AG09319 (cell line): ENCODE data around the gene PABPN1L.

Source experiments
- DNase-seq: peaks from one replicate; pipeline ENCODE4 v3.0.0-alpha.2; 2010; ENCODE audit warnings: low read depth; ENCODE audit errors: extremely low read depth
- TF ChIP-seq, protein P1 (sequence below): IDR thresholded peaks from 2 replicates; pipeline ENCODE4 v1.5.1; 2011; ENCODE audit warnings: low read depth, mild to moderate bottlenecking, inconsistent platforms, low read length, moderate library complexity

PABPN1L gene

DNA sequence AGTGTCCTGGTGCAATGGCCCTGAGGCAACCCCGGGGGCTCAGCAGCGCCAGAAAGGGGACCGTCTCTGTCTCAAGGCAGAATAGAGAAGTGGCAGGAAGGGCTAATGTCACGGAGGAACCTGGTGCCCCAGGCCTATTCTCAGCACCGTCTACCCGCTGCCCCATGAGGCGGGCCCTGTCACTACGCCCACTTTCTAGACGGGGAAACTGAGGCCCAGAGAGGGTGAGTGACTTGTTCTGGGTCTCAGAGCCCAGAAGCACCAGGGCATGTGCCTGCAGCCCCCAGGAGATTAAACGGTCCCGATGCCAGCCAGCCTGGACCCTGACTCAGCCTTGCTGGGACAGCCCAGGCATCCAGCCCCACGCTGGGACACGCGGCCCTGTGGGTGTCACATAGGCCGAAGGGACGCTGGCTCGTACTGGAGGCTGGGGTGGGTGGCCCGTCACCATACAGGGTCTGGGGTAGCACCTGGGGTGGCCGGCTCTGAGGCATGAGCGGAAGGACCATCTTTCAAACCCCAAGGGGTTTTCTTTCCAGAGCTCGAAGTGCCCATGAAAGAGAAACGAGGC, 40.2 kb upstream of the PABPN1L start:
- no peak for DNase-seq
- TF ChIP-seq, protein P1, sequence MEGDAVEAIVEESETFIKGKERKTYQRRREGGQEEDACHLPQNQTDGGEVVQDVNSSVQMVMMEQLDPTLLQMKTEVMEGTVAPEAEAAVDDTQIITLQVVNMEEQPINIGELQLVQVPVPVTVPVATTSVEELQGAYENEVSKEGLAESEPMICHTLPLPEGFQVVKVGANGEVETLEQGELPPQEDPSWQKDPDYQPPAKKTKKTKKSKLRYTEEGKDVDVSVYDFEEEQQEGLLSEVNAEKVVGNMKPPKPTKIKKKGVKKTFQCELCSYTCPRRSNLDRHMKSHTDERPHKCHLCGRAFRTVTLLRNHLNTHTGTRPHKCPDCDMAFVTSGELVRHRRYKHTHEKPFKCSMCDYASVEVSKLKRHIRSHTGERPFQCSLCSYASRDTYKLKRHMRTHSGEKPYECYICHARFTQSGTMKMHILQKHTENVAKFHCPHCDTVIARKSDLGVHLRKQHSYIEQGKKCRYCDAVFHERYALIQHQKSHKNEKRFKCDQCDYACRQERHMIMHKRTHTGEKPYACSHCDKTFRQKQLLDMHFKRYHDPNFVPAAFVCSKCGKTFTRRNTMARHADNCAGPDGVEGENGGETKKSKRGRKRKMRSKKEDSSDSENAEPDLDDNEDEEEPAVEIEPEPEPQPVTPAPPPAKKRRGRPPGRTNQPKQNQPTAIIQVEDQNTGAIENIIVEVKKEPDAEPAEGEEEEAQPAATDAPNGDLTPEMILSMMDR: no peak

DNA sequence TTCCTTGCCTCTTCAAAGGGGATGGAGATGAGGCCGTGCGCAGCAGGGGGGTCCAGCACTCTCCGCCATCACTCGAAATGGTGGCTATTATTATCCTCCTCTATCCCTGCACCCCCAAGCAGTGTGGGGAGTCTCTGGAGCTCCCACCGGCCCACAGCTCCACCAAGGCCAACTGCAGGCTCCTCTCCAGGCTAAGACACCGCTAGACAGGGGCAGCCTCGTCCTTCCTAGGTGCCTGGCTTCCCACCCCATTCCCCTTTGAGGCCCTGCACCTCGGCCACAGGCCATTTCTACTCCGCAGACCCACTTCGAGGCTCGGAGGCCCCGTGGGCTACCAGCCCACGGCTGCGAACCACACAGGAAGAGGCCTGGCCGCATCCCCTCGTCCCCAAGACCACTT, 39.6 kb upstream of the PABPN1L start:
- TF ChIP-seq, protein P1: no peak
- DNase-seq: no peak

DNA sequence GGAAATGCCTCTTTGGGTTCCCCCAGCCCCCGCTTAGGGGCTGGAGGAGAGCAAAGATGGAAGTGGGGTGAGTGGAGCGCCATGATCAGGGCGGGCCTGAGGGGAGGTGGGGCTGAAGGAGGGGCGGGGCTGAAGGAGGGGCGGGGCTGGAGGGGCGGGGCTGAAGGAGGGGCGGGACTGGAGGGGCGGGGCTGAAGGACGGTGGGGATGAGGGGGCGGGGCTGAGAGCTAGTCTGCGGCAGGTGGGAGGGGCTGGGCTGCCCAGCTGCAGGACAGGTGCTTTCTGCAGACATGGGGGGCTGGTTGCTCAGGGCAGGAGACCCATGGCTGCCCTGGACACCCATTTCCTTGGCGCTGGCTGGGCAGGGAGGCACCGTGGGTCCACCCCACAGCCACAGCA, 39.1 kb upstream of the PABPN1L start:
- TF ChIP-seq, protein P1: no peak
- no peak for DNase-seq

DNA sequence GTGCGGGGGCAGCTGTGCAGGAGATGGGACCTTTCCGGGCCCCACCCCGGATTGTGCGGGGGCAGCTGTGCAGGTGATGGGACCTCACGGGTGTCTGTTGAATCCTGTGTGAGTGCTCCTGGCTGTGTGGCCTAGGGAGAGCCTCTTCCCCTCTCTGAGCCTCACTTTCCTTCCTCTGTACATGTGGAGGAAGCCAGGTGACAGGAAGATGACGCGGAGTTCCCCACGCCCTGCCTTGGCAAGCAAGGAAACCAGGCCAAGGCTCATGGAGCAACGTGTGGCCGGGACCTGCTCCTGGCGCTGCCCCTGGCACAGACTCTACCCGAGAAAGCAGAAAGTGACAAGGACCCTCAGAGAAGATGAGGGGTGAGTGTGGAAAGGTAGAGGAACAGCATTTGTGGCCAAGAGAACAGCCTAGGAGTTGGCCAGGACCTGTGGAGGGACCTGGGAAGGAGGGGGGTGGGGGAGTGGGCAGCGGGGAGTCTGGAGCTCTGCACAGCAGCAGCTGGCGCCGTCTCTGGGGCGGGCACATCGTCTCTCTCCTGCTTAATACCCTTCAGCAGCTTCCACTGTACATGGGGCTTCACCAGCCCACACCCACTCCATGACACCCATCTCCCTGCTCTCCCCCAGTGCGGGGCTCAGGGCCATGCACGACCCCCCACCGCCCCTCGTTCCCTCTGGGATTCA, 38.4 kb upstream of the PABPN1L start:
- DNase-seq: no peak
- TF ChIP-seq, protein P1: no peak

DNA sequence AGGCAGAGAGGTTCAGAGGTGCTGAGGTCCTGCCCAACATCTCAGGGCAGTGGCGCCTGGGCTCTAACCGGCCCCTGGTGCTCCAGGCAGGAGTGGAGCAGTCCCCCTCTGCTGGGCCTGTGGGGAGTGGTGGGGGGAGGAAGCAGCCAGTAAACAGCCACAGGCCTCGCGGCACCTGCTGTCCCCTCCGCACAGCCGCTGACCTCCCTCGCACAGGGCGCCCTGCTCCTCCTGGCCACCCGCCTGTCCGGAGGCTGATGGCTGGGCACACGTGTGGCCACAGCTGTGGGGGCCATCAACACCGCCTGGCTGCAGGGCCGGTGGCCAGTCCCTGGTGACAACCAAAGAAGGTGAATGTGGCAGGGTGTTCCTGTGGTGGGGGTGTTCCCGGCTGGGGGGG, 36.8 kb upstream of the PABPN1L start:
- TF ChIP-seq, protein P1: no peak
- no peak for DNase-seq

DNA sequence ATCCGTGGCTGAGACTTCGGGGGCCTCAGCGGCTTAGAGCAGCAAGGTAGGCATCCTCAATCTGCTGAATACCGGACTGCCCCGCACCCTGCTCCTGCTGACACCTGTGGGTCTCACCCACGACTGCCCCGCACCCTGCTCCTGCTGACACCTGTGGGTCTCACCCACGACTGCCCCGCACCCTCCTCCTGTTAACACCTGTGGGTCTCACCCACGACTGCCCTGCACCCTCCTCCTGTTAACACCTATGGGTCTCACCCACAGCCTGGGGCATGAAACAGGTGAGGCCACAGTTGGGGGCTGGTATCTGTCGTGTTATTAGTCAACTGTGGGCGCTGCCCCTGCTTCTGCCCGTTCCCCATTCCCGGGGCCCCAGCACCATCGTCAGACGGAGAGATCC, 36.3 kb upstream of the PABPN1L start:
- TF ChIP-seq, protein P1: no peak
- no peak for DNase-seq

DNA sequence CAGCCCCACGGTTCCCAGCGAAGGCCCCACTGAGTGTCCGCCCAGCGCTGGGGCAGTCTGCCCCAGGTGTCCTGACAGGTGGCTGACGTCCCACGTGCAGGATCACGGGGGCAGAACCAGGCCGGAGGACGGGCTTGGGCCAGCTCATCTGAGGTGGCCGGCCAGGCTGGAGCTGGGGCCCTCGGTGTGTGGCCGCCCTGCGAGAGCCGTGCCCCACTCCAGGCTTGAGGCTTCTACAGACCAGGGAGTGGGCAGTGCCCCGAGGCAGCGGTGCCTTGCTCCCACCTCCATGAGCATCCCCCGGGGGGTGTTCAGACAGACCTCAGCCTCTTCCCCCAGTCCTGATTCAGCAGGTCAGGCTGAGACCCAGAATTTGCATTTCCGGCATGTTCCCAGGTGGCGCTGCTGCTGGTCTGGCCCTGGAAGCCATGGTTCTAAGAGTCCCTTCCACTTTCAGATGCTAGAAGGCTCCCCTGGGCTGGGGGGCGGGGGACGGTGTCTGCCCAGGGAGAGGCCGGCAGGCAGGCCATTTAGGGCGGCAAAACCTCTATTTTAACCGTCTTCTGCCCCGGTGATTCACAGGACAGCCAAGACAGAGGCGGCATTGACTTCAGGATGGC, 35.4 kb upstream of the PABPN1L start:
- TF ChIP-seq, protein P1: no peak
- no peak for DNase-seq
